Heart left ventricle (tissue), 16 donors: ENCODE data around the gene AKAP6. TPM values are rescaled to one million over a fixed set of nuclear protein-coding genes. Genes with fewer than 3 reads are reported as not detected.

ENCODE experiments used
- ATAC-seq, 4 donors: fragments of 200-7000 bp; cut with Tn5 transposase; one replicate each; pipeline ENCODE4 v1.9.1; 2020 to 2022; ENCODE audit warnings: moderate library complexity in 4 of 4, mild to moderate bottlenecking in 3 of 4, moderate number of reproducible peaks in 1 of 4
- DNase-seq, 5 donors: peaks; one replicate each; pipeline ENCODE4 v3.0.0-alpha.2; 2020
- H3K27ac ChIP-seq, 12 donors: fragments of 200-600 bp; sonication (generic) in 4 of 12; one replicate each; pipeline versions ENCODE4 v1.5.0 to v1.8.0; 2016 to 2022; ENCODE audit warnings: mild to moderate bottlenecking in 2 of 12
- H3K27me3 ChIP-seq, 9 donors: fragments of 200-600 bp; sonication (generic) in 2 of 9; one replicate each; pipeline versions ENCODE4 v1.5.1 to v1.8.0; 2016 to 2022; ENCODE audit warnings: mild to moderate bottlenecking in 3 of 9
- H3K36me3 ChIP-seq, 9 donors: fragments of 200-600 bp; sonication (generic) in 2 of 9; one replicate each; pipeline versions ENCODE4 v1.5.0 to v1.8.0; 2018 to 2022; ENCODE audit warnings: mild to moderate bottlenecking in 2 of 9
- H3K4me1 ChIP-seq, 12 donors: fragments of 200-600 bp; sonication (generic) in 4 of 12; one replicate each; pipeline versions ENCODE4 v1.5.0 to v1.8.0; 2016 to 2022; ENCODE audit warnings: mild to moderate bottlenecking in 3 of 12
- H3K4me3 ChIP-seq, 12 donors: fragments of 200-600 bp; sonication (generic) in 4 of 12; one replicate each; pipeline versions ENCODE4 v1.5.0 to v1.8.0; 2017 to 2022; ENCODE audit warnings: mild to moderate bottlenecking in 9 of 12, moderate library complexity in 4 of 12
- H3K9me3 ChIP-seq, 12 donors: fragments of 200-600 bp; sonication (generic) in 4 of 12; one replicate each; pipeline versions ENCODE4 v1.5.0 to v1.8.0; 2016 to 2022; ENCODE audit warnings: mild to moderate bottlenecking in 1 of 12
- CTCF ChIP-seq, 12 donors: fragments of 200-600 bp; sonication (generic) in 4 of 12; IDR thresholded peaks; one replicate each; pipeline versions ENCODE4 v1.5.0 to v1.8.0; 2018 to 2022; ENCODE audit warnings: antibody characterized with exemption in 12 of 12, mild to moderate bottlenecking in 5 of 12
- POLR2A ChIP-seq, 2 donors: fragments of 450-650 bp; IDR thresholded peaks; one replicate each; pipeline ENCODE4 v1.6.1; 2017; ENCODE audit warnings: antibody characterized with exemption in 2 of 2, mild to moderate bottlenecking in 2 of 2, moderate library complexity in 2 of 2
- WGBS, 4 donors: extraction: QIAGEN DNeasy Blood & Tissue Kit in 2 of 4; methylation state at CpG; one replicate each; pipeline versions ENCODE4 v1.1.5 to v1.1.7; 2013 to 2018; 5-methylcytosine and 5-hydroxymethylcytosine counted together
- intact Hi-C, 10 donors: fragments of 100-400 bp; cut with DNase I; formaldehyde crosslinking; loops; one replicate each; pipeline versions ENCODE4 v1.11.1 to v1.14.2; 2022
- polyA plus RNA-seq, 2 donors: library from polyadenylated mRNA; stranded (reverse); fragments of 200-250 nt; gene quantifications; one replicate each; pipeline ENCODE4 v1.2.3, GENCODE V29; 2013
- total RNA-seq, 9 donors: library from RNA; depleted of rRNA in 2 of 9; stranded (reverse); fragments of >200 nt in 2 of 9; fragmentation: NEBNext Ultra II Directional in 3 of 9; extraction: Animal tissue kit (Norgen Biotek cat#: 25700) in 3 of 9; gene quantifications; one replicate each; pipeline versions ENCODE4 v1.1.0 to v1.2.4, GENCODE V29; 2016 to 2023
- donor health status: ischemic (EF 13 %, LVEDD 7.1; RV severe dilation, severe dysfunction).
- donor health status: healthy with polysubstance abuse.
- donor health status: DM: no; HTN: yes; CAD: no.
- donor health status: DM: no; HTN: no; CAD: no.
- donor health status: ischemic (EF 25% LVEDD 6.9; RV normal size, moderate dysfunction).
- donor health status: ischemic (EF 25% LVEDD 5.7; RV mildly dilated, moderate dysfunction).
- donor health status: healthy.
- donor health status: DM: yes; HTN: yes; CAD: no.
- donor health status: ischemic (EF 35%, LVEDD 5.7; RV mildly dilated, moderate dysfunction).
- donor health status: nonischemic (EF 11% LVEDD 7.7; RV severe dilation, severe dysfunction).
- donor health status: DM: yes; HTN: yes; CAD: no.
- donor health status: PGD.
- donor health status: ischemic (EF 29% LVEDD 5.4; RV normal size, mild dysfunction).
- donor health status: nonischemic (EF 23%, LVEDD 6.1; RV moderate dilation, normal function).

AKAP6 gene
- total and polyA plus RNA-seq, 11 donors: 20.4 to 303 (median 206) TPM

DNA sequence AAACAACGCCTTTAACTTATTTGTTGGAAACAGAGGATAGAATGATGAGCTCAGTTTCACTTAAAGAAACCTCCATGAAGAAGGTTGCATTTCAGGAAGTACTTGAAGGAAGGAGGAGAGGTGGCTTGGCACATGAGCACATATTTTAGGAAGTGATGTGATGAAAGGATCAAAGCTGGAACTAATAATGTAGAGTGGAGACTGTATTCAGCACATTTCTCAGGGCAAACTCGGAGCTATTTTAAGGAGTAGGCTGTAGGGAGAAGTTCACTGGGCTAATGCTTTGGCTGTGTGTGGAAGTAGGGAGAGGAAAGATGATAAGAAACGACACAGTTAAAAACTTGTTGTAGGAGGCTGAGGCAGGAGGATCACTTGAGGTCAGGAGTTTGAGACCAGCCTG lies 272.8 kb downstream of the AKAP6 start:
- no peak overlapping the region for H3K4me3 ChIP-seq
- DNase-seq: no peak
- H3K36me3 ChIP-seq: peaks cover 0 to 29% (median 0%) of the 10 kb centered on the region in 9 donors
- intact Hi-C loops: loop anchor here in 1 of 10 donors (10.0 kb wide), 1 partner anchor 223 kb away; no protein-coding TSS in a partner anchor
- WGBS, 4 donors: 28 to 41% (median 34%) methylated on average over 3 of the region's 3 CpGs
- H3K9me3 ChIP-seq: no peaks in the 10 kb centered on the region
- peak in 2 of 4 donors; percentile 60 to 67 for ATAC-seq
- no peak for TF ChIP-seq CTCF (IDR thresholded peaks at IDR 0.05)
- no peak for TF ChIP-seq POLR2A (IDR thresholded peaks at IDR 0.05)
- peak overlapping the region in 3 of 12 donors; percentile 3 to 48 (median 26) for H3K27ac ChIP-seq
- no peaks in the 10 kb centered on the region for H3K27me3 ChIP-seq
- peaks cover 0 to 36% (median 13%) of the 10 kb centered on the region in 12 donors for H3K4me1 ChIP-seq

DNA sequence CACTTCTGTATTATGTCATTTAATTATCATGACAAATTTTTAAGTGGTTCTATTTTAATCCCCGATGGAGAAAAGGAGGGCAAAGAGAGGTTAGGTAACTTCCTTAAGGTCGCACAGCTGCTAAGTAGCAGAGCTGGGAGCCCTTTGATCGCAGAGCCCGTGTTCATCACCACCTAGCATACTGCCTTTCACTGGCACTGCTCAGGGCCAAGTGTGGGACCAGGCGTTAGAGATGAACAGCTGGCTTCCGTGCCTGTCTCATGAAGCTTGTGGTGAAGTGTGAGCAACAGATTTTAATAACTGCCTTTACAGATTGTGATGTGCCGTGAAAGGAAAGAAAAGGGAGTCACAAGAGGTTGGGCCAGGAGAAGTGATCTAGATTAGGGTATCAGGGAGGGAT lies 273.6 kb downstream of the AKAP6 start:
- Histone ChIP-seq H3K36me3 (peaks cover 0 to 29% (median 0%) of the 10 kb centered on the region in 9 donors), H3K27ac (peak overlapping the region in 3 of 12 donors; percentile 3 to 26 (median 19)), H3K27me3 (no peaks in the 10 kb centered on the region), H3K4me1 (peaks cover 0 to 44% (median 14%) of the 10 kb centered on the region in 12 donors), H3K9me3 (no peaks in the 10 kb centered on the region), H3K4me3 (no peak overlapping the region)
- intact Hi-C loops: loop anchor here in 1 of 10 donors (10.0 kb wide), 1 partner anchor 222 kb away; no protein-coding TSS in a partner anchor
- ATAC-seq (peak in 3 of 4 donors; percentile 44 to 73 (median 58)), DNase-seq (peak in 1 of 5 donors; percentile 36)
- TF ChIP-seq POLR2A (IDR thresholded peaks at IDR 0.05) (no peak), CTCF (IDR thresholded peaks at IDR 0.05) (no peak)
- WGBS, 4 donors: 43 to 52% (median 45%) methylated on average over 7 of the region's 7 CpGs

GRCh38 chr14:32603992-32604565 lies 275.0 kb downstream of the AKAP6 start:
- Histone ChIP-seq H3K4me3 (no peak overlapping the region), H3K9me3 (no peaks in the 10 kb centered on the region), H3K27ac (peak overlapping the region in 1 of 12 donors; percentile 29), H3K36me3 (peaks cover 0 to 29% (median 0%) of the 10 kb centered on the region in 9 donors), H3K27me3 (no peaks in the 10 kb centered on the region), H3K4me1 (peaks cover 0 to 51% (median 16%) of the 10 kb centered on the region in 12 donors)
- no peak for TF ChIP-seq POLR2A (IDR thresholded peaks at IDR 0.05)
- no peak for TF ChIP-seq CTCF (IDR thresholded peaks at IDR 0.05)
- no peak for ATAC-seq
- no peak for DNase-seq
- 80 to 92% (median 85%) methylated on average over 2 of the region's 2 CpGs for WGBS, 4 donors
- intact Hi-C loops: loop anchor here in 1 of 10 donors (10.0 kb wide), 1 partner anchor 221 kb away; no protein-coding TSS in a partner anchor

GRCh38 chr14:32606301-32606700 lies 277.2 kb downstream of the AKAP6 start:
- DNase-seq: no peak
- no peak for ATAC-seq
- Histone ChIP-seq H3K4me1 (peaks cover 0 to 58% (median 16%) of the 10 kb centered on the region in 12 donors), H3K27me3 (no peaks in the 10 kb centered on the region), H3K4me3 (no peak overlapping the region), H3K36me3 (peaks cover 0 to 11% (median 0%) of the 10 kb centered on the region in 9 donors), H3K9me3 (no peaks in the 10 kb centered on the region), H3K27ac (peak overlapping the region in 4 of 12 donors; percentile 3 to 35 (median 16))
- intact Hi-C loops: loop anchor here in 1 of 10 donors (10.0 kb wide), 1 partner anchor 218 kb away; no protein-coding TSS in a partner anchor
- TF ChIP-seq POLR2A (IDR thresholded peaks at IDR 0.05): no peak
- no peak for TF ChIP-seq CTCF (IDR thresholded peaks at IDR 0.05)
- WGBS, 4 donors: 73 to 88% (median 80%) methylated on average over 2 of the region's 2 CpGs
